EH (cell line): ENCODE results near the gene JHY.
A peak's percentile ranks its signal among the peaks of the same experiment; 100 is the strongest.

Experiments used
- DNase-seq: peaks from one replicate; pipeline ENCODE4 v3.0.0-alpha.2; 2015; ENCODE audit warnings: low read depth

Gene JHY

GRCh38 chr11:122871302-122871701, 11.3 kb upstream of the JHY start:
- no peak for DNase-seq

GRCh38 chr11:122872046-122872445, 10.5 kb upstream of the JHY start:
- no peak for DNase-seq

- no peak for DNase-seq
Observed at GRCh38 chr11:122874991-122875390, 7.6 kb upstream of the JHY start.

GRCh38 chr11:122877732-122878131, 4.8 kb upstream of the JHY start:
- no peak for DNase-seq

DNA sequence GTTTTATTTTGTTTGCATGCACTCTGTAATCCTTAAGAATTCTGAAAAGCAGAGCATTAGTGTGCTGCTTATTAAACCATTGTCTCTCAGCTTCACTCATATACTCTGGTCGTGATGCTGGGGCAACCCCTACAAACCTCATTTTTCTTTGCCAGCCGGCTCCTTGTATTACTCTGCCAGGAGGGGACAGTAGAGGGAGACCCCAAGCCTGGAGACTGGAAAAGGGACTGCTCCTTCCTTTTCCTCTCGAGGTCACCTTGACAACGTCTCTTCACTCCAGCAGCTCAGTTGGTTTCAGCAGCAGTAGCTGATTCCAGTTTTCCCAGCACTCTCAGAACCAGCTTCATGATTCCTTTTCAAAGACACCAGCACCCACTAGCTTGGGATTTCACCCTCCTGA, 2.8 kb upstream of the JHY start:
- no peak for DNase-seq

DNA sequence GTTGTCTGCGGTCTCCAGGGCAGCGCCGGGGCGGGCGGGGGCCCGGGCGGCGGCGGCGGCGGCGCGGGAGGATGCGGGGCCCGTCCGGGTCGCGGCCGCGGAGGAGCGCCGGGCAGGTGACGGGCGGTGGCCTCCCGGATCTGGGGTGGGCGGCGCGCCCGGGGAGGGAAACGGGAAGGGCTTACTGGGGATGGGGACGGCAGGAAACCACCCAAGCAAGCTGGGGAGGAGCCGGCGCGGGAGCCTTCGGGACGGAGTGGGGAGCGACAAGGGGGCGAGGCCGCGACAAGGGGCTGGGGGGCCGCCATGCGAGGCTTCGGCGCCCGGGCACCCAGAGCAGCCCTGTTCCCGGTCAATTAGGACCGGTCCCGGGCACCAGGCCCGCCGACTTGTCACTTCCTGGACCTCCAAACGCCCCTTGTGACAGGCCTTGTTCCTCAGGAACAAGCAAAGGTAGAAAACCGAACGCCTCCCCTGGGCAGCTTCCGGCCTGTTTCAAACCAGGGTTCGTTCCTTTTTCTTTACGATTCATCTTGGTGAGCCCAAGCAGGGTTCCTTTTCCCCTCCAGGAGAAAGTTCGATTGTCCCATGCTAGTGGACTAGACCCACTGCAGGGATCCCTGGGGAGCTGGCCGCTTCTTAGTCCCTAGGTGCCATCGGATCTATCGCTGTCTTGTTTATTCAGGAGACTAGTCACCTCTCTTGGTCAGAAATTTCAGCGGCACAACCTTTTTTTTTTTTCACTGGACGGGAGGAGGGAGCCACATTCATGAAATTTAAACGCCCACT, 492 bp downstream of the JHY start:
- no peak for DNase-seq

- DNase-seq = peak; percentile 88
Observed at GRCh38 chr11:122883646-122883979, 1.1 kb downstream of the JHY start.

GRCh38 chr11:122888162-122888561, 5.6 kb downstream of the JHY start:
- DNase-seq = no peak

GRCh38 chr11:122893131-122893530, 10.6 kb downstream of the JHY start:
- no peak for DNase-seq

- no peak for DNase-seq
Observed at GRCh38 chr11:122895563-122895962, 13.0 kb downstream of the JHY start.

- peak; percentile 90 for DNase-seq
Observed at GRCh38 chr11:122897606-122898210, 15.1 kb downstream of the JHY start.

DNA sequence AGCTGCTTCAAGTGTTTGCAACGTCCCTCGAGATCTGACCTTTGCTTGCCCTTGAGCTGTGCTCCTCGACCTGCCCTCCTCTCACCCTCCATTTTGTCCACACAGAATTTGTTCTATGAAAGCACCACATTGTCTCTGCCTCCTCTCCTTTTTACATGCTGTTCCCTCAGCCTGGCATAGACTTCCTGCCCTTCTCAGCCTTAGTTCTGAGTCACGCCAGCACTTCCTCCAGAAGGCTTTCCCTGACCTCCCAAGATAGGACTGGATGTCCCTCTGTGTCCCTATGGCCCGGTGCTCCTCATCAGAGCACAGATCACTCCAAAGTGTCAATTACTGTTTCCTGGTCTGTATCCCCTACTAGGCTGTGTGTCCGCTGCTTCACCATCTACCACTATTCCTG, 16.2 kb downstream of the JHY start:
- DNase-seq = no peak

GRCh38 chr11:122900587-122901202, 18.1 kb downstream of the JHY start:
- no peak for DNase-seq

DNA sequence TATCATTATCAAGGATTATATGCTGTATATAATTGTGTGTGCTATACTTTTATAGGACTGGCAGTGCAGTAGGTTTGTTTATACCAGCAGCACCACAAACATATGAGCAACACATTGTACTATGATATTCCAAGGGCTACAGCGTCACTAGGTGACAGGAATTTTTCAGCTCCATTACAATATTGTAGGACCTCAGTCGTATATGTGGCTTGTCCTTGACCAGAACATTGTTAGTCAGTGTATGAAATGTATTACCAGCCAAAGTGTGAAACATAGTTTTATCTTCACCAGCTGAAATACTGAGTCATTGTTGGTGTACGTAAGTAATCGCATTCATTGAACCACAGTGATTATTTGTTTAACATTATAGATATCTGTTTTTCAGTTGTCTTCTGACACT, 20.4 kb downstream of the JHY start:
- DNase-seq = no peak

DNA sequence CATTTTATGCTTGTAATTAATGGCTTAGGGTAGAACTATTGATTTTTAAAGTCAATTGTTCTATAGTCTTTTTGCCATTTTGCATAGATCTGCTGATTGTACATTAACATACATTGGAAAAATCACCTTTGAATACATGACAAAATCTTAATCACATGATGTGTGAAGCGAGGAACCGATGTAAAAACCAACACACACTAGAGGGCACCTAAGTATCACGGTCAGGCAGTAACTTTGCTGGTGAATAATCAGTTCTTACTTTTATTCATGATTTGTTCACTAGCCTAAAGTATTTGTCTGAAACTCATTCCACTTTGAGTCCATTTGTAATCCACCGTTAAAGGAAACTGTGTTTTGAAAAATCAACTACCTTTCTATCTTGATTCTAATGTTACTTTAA, 28.2 kb downstream of the JHY start:
- peak; percentile 30 for DNase-seq

DNA sequence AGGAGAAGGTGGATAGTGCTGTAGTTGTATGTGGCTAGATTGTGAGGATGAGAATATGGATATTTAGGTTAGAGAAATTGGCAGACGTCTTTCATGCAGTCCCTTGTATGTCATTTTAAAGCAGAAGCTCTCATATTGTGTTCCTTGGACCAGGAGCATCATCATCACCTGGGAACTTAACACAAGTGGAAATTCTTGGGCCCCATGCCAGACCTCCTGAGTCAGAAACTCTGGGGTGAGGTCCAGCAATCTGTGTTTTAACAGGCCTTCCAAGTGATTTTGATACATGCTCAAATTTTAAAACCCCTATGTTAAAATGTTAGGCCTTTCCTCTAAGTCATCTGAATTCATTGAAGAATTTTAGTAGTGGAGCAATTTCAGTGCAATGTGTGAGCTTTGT, 34.8 kb downstream of the JHY start:
- DNase-seq = peak; percentile 37

DNA sequence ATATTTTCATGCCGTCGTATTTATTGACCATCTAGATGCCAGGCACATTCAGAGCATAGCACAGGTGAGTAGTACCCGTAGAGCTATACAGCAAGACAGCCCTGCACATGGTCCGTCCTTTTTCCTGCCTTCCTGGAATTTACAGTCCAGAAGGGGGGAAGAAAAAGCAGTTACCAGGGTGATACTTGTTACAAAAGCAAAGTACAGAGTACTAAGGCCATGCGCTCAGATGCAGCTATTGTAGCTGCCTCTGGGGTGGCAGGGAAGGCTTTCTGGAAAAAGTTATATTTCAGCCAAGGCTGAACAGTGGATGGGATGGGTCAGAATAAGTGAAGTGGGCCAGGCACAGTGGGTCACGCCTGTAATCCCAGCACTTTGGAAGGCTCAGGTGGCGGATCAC, 36.2 kb downstream of the JHY start:
- DNase-seq = no peak

DNA sequence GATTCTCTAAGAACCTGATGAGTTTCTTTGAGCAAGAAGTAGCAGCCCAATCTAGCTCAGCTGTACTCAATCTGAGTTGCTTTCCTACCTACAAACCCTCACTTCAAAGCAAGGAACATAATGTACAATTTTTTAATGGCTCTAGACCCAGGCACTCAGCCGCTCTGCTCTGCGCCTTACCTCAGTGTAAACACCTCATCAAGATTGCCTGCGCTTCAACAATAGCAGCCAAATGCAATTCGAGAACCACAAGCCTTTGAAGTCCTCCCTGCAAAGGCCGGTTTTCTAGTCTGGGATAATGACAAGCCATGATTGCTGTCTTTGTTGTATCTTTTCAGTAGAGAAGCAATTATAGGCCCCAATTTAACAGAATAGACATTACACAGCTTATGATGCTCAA, 38.0 kb downstream of the JHY start:
- DNase-seq = no peak

- DNase-seq = no peak
Observed at GRCh38 chr11:122922893-122923292, 40.3 kb downstream of the JHY start.

DNA sequence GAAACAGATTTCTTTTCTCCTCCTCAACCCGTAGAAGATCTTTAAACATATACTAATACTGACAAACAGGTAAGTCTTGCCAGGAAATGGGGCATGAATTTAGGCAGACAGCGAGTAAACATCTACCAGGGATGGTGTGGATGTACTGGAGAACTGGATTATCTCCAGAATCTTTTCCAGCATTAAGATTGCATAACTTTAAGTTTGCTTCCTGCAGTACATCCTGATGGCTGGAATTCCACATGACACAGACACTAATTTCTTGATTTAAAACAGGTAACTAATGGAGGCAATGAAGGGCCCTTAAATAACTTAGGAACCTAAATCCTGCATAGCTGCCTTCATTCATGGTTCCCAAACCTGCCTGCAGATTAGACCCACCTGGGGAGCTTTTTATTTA, 40.7 kb downstream of the JHY start:
- DNase-seq = peak; percentile 14

DNA sequence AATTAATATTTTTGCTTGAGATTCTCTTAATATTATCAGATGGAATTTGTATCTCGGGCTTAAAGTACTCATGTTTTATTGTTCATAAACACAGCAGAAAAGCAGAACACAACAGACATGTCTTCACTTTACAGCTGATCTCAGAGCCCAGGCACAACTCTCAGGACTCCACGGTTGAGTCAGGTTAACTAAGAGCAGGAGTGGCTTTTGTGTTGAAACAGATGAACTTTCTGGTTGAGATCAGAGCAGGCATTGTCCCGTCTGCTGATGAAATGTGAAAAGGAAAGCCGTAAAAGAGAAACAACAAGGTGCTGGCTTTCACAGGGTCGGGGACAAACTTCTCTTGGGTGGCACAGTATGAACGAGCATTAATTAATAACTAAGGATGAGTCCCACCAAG, 49.0 kb downstream of the JHY start:
- DNase-seq = no peak

DNA sequence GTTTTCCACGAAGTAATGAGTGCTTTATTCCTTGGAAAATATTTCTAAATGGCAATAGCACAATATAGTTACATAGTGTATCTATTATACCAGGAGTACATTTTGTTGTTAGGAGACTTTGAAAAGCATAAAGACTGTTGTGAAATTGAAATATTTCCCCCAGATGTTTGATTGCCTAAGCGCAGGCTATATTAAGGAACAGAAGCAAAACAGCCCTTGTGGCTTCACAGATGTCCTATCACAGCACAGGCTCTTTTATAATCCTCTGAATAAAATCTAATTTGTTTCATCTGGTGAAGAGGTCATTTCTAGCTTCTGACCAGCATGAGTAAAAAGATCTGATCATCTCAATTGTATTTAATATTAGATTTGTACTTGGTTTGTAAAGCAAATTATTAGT, 50.9 kb downstream of the JHY start:
- peak; percentile 11 for DNase-seq

DNA sequence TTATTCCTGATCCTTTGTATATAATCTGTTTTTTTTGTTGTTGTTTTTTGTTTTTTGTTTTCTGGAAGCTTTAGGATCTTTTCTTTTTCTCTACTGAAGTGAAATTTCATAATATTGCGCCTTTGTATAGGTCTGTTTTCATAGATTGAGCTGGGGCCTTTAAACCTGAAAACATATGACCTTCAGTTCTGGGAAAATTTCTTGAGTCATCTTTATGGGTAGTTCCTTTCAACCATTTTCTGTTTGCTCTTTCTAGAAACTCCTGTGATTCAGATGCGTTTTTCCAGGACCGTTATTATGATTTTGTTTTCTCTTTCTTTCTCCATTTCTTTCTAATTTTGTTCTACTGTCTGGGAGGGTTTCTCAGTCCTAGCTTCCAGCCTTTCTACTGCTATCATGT, 55.4 kb downstream of the JHY start:
- DNase-seq = no peak

GRCh38 chr11:122938557-122938956, 56.0 kb downstream of the JHY start:
- DNase-seq = no peak
